GM12878 (cell line): ENCODE measurements around the gene UBE2O. TPM values are rescaled to one million over a fixed set of nuclear protein-coding genes. Genes with fewer than 3 reads are reported as not detected.

Source experiments
- ESRRA ChIP-seq: IDR thresholded peaks from 2 replicates; pipeline ENCODE4 v1.6.1; 2012; ENCODE audit warnings: mild to moderate bottlenecking, low read length, improper control_type of control experiment
- FOS ChIP-seq: IDR thresholded peaks from 3 replicates; pipeline ENCODE4 v1.6.1; 2011; ENCODE audit warnings: borderline replicate concordance; ENCODE audit not compliant: insufficient read length; ENCODE audit errors: extremely low read depth
- FOXM1 ChIP-seq: IDR thresholded peaks from 2 replicates; pipeline ENCODE4 v1.6.1; 2012; ENCODE audit warnings: low read depth, mild to moderate bottlenecking, inconsistent platforms, low read length, moderate library complexity
- HDAC2 ChIP-seq: fragments of 200-600 bp; sonication (generic); IDR thresholded peaks from 2 replicates; pipeline ENCODE4 v1.6.1; 2017
- IRF4 ChIP-seq: IDR thresholded peaks from 2 replicates; pipeline ENCODE4 v1.6.1; 2011; ENCODE audit warnings: low read depth, low read length
- MEF2A ChIP-seq: IDR thresholded peaks from 2 replicates; pipeline ENCODE4 v1.6.1; 2011; ENCODE audit warnings: low read depth, mild to moderate bottlenecking, low read length, moderate library complexity; ENCODE audit not compliant: insufficient read depth
- MTA3 ChIP-seq: IDR thresholded peaks from 2 replicates; pipeline ENCODE4 v1.6.1; 2012; ENCODE audit warnings: low read length, inconsistent platforms, borderline replicate concordance
- MYB ChIP-seq: fragments of 150-350 bp; IDR thresholded peaks from 2 replicates; pipeline ENCODE4 v1.6.1; 2014; ENCODE audit warnings: mild to moderate bottlenecking, low read depth, low read length, borderline replicate concordance
- NR2C2 ChIP-seq: IDR thresholded peaks from 2 replicates; pipeline ENCODE4 v1.6.1; 2011; ENCODE audit warnings: borderline replicate concordance, low read depth; ENCODE audit not compliant: control insufficient read depth, insufficient read length
- SMARCA5 ChIP-seq: fragments of 450-650 bp; IDR thresholded peaks from 2 replicates; pipeline ENCODE4 v1.6.1; 2017; ENCODE audit warnings: mild to moderate bottlenecking
- SREBF2 ChIP-seq: IDR thresholded peaks from 2 replicates; pipeline ENCODE4 v1.6.1; 2012; ENCODE audit warnings: mild to moderate bottlenecking, low read length
- WRNIP1 ChIP-seq: IDR thresholded peaks from 2 replicates; pipeline ENCODE4 v1.6.1; 2011; ENCODE audit warnings: low read depth, low read length, improper control_type of control experiment, borderline replicate concordance
- YY1 ChIP-seq: IDR thresholded peaks from 2 replicates; pipeline ENCODE4 v1.6.1; 2011; ENCODE audit warnings: low read depth, mild to moderate bottlenecking, low read length
- ZNF217 ChIP-seq: fragments of 450-650 bp; IDR thresholded peaks from 2 replicates; pipeline ENCODE4 v1.6.1; 2017; ENCODE audit warnings: antibody characterized with exemption, mild to moderate bottlenecking
- ZZZ3 ChIP-seq: IDR thresholded peaks from 2 replicates; pipeline ENCODE4 v1.6.1; 2011; ENCODE audit warnings: low read depth; ENCODE audit not compliant: control insufficient read depth, insufficient read length
- polyA plus RNA-seq, 11 experiments: library from polyadenylated mRNA; depleted of rRNA in 4 of 11; unstranded in 6 of 11; stranded (reverse) in 5 of 11; fragments of >200 nt; fragmentation: Nextera tagmentation in 4 of 11; fragmentation: Illumina TruSeq in 1 of 11; extraction: Ambion mirVana in 4 of 11; extraction: Trizol in 1 of 11; gene quantifications; 1 replicate in 1 of 11; 2 replicates in 10 of 11; pipeline versions ENCODE4 v1.2.1 to v1.2.3, GENCODE V29; 2011 to 2016; ENCODE audit warnings: inconsistent platforms in 2 of 11, missing spikeins in 2 of 11, low read depth in 1 of 11
- total RNA-seq, 4 experiments: library from RNA; depleted of rRNA in 3 of 4; stranded (reverse); fragments of >200 nt in 3 of 4; fragmentation: Illumina TruSeq in 1 of 4; extraction: Trizol in 1 of 4; gene quantifications; 2 replicates each; pipeline versions ENCODE4 v1.2.1 to v1.2.3, GENCODE V29; 2013 to 2021
- TF ChIP-seq, protein P1 (sequence below): fragments of 450-650 bp; IDR thresholded peaks from 2 replicates; pipeline ENCODE4 v1.6.1; 2017; ENCODE audit warnings: mild to moderate bottlenecking, low read depth, inconsistent platforms; ENCODE audit not compliant: poor library complexity, severe bottlenecking
- TF ChIP-seq, protein P2 (sequence below): IDR thresholded peaks from 2 replicates; pipeline ENCODE4 v1.6.1; 2011; ENCODE audit warnings: borderline replicate concordance, low read depth, mild to moderate bottlenecking, moderate library complexity, mixed read lengths, low read length; ENCODE audit not compliant: insufficient read depth; ENCODE audit errors: extremely low read length
- TF ChIP-seq, protein P3 (sequence below): IDR thresholded peaks from 2 replicates; pipeline ENCODE4 v1.6.1; 2012; ENCODE audit warnings: low read depth, low read length, improper control_type of control experiment
- TF ChIP-seq, protein P4 (sequence below): IDR thresholded peaks from 2 replicates; pipeline ENCODE4 v1.6.1; 2012; ENCODE audit warnings: improper control_type of control experiment, low read depth, low read length; ENCODE audit not compliant: insufficient replicate concordance

UBE2O gene
- total and polyA plus RNA-seq, 10 of the 15 experiments (the other 5 are each of a cell fraction or from before 2014, with no cell fraction given): 2.1 to 39.0 (median 14.1) TPM

DNA sequence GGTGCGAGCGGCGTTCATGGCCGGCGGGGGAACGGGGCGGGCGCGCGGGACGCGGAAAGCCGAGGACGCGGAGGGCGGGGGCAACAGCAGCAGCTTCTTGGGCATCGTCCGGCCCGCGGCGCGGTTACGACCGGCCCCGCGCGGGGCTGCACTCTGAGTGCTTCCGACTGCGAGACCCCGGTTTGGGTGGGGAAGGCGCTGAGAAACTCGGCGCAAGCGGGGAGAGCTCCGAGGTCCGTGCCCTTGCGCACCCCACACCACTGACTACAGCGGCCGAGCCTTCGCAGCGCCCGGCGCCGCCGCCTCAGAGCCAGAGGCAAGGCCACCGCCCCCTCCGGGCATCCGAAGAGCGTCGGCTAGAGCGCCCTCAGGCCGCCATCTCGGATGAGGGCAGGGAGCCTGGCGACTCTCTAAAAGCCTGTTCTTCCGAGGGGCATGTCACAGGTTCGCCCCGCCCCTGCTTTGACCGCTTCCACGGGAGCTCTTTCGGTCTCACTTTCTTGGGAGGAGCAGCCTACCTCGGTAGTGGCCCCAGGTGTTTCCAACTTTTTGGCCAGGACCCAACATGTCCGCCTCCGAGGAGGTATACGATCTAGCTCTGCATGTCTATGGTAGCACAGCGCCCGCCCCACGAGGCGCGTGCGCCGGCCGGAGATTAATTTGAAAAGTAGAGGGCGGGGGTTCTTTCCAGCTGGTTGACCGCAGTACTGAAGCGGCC, 99.2 kb downstream of the UBE2O start, which contains the start of gene PRPSAP1 (continued):
- TF ChIP-seq ZNF217 (no peak), MYB (no peak), IRF4 (0 out of 2 replicates have a peak, but pooled peaks have one; percentile 43), SMARCA5 (peak; percentile 25; the same call in 1 of the 2 replicates), ESRRA (no peak), FOXM1 (no peak), WRNIP1 (0 out of 2 replicates have a peak, but pooled peaks have one; percentile 13), MEF2A (no peak), ZZZ3 (no peak), YY1 (peak; percentile 100), NR2C2 (no peak), SREBF2 (no peak), HDAC2 (no peak), MTA3 (no peak), FOS (no peak)
- TF ChIP-seq, protein P1, sequence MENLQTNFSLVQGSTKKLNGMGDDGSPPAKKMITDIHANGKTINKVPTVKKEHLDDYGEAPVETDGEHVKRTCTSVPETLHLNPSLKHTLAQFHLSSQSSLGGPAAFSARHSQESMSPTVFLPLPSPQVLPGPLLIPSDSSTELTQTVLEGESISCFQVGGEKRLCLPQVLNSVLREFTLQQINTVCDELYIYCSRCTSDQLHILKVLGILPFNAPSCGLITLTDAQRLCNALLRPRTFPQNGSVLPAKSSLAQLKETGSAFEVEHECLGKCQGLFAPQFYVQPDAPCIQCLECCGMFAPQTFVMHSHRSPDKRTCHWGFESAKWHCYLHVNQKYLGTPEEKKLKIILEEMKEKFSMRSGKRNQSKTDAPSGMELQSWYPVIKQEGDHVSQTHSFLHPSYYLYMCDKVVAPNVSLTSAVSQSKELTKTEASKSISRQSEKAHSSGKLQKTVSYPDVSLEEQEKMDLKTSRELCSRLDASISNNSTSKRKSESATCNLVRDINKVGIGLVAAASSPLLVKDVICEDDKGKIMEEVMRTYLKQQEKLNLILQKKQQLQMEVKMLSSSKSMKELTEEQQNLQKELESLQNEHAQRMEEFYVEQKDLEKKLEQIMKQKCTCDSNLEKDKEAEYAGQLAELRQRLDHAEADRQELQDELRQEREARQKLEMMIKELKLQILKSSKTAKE: no peak
- TF ChIP-seq, protein P2, sequence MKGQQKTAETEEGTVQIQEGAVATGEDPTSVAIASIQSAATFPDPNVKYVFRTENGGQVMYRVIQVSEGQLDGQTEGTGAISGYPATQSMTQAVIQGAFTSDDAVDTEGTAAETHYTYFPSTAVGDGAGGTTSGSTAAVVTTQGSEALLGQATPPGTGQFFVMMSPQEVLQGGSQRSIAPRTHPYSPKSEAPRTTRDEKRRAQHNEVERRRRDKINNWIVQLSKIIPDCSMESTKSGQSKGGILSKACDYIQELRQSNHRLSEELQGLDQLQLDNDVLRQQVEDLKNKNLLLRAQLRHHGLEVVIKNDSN: no peak
- TF ChIP-seq, protein P3, sequence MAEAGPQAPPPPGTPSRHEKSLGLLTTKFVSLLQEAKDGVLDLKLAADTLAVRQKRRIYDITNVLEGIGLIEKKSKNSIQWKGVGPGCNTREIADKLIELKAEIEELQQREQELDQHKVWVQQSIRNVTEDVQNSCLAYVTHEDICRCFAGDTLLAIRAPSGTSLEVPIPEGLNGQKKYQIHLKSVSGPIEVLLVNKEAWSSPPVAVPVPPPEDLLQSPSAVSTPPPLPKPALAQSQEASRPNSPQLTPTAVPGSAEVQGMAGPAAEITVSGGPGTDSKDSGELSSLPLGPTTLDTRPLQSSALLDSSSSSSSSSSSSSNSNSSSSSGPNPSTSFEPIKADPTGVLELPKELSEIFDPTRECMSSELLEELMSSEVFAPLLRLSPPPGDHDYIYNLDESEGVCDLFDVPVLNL: peak; percentile 87
- TF ChIP-seq, protein P4, sequence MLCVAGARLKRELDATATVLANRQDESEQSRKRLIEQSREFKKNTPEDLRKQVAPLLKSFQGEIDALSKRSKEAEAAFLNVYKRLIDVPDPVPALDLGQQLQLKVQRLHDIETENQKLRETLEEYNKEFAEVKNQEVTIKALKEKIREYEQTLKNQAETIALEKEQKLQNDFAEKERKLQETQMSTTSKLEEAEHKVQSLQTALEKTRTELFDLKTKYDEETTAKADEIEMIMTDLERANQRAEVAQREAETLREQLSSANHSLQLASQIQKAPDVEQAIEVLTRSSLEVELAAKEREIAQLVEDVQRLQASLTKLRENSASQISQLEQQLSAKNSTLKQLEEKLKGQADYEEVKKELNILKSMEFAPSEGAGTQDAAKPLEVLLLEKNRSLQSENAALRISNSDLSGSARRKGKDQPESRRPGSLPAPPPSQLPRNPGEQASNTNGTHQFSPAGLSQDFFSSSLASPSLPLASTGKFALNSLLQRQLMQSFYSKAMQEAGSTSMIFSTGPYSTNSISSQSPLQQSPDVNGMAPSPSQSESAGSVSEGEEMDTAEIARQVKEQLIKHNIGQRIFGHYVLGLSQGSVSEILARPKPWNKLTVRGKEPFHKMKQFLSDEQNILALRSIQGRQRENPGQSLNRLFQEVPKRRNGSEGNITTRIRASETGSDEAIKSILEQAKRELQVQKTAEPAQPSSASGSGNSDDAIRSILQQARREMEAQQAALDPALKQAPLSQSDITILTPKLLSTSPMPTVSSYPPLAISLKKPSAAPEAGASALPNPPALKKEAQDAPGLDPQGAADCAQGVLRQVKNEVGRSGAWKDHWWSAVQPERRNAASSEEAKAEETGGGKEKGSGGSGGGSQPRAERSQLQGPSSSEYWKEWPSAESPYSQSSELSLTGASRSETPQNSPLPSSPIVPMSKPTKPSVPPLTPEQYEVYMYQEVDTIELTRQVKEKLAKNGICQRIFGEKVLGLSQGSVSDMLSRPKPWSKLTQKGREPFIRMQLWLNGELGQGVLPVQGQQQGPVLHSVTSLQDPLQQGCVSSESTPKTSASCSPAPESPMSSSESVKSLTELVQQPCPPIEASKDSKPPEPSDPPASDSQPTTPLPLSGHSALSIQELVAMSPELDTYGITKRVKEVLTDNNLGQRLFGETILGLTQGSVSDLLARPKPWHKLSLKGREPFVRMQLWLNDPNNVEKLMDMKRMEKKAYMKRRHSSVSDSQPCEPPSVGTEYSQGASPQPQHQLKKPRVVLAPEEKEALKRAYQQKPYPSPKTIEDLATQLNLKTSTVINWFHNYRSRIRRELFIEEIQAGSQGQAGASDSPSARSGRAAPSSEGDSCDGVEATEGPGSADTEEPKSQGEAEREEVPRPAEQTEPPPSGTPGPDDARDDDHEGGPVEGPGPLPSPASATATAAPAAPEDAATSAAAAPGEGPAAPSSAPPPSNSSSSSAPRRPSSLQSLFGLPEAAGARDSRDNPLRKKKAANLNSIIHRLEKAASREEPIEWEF: peak; percentile 42
